Renal cortex interstitium (tissue), 11 donors: ENCODE results near the gene FOXN4. TPM values are rescaled to one million over a fixed set of nuclear protein-coding genes. Genes with fewer than 3 reads are reported as not detected.

Experiments used
- DNase-seq, 11 donors: peaks; one replicate each; pipeline ENCODE4 v3.0.0-alpha.2; 2013; ENCODE audit warnings: low read depth in 9 of 11, low spot score in 4 of 11; ENCODE audit errors: extremely low read depth in 1 of 11
- polyA plus RNA-seq, 3 donors: library from polyadenylated mRNA; unstranded; fragments of 120-200 nt; gene quantifications; one replicate each; pipeline ENCODE4 v1.2.1, GENCODE V29; 2013; ENCODE audit not compliant: insufficient read length in 3 of 3

FOXN4 gene
- polyA plus RNA-seq, 3 donors, result 1.7 to 2.2 (median 1.8) TPM

GRCh38 chr12:109240365-109240764 lies 68.7 kb downstream of the FOXN4 start:
- no peak for DNase-seq

DNA sequence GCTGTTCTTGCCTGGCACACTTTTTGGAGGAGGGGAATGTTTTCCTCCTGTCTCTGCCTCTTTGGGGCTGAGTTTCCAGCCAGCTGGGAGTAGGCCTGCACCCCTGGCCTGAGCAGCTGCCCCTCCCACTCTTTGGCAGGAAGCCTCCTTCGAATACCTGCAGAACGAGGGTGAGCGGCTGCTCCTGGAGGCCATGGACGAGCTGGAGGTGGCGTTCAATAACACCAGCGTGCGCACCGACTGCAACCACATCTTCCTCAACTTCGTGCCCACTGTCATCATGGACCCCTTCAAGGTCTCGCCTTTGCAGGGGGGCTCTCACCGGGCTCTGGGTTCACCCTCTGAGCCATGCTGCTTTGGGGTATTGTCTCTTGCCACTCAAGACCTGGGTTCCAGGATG lies 69.4 kb downstream of the FOXN4 start:
- DNase-seq, result no peak

- DNase-seq, result no peak
These were observed 69.9 kb downstream of the FOXN4 start for GRCh38 chr12:109239179-109239578.

DNA sequence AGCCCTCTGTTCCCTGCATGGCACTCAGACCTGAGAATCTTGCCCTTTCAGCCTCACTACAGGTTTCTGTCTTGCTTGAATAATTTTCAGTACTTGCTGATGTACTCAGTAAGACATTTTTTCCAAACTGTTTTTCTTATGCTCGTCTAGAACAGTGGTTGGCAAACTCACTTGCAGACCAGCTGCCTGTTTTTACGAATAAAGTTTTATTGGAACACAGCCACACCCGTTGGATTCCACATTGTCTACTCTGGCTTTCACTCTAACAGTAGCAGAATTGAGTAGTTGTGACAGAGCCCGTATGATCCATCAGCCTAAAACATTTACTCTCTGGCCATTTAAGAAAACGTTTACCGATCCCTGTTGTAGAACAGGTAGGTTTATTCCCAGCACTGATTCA lies 72.8 kb downstream of the FOXN4 start:
- no peak for DNase-seq

- no peak for DNase-seq
These were observed 75.1 kb downstream of the FOXN4 start for GRCh38 chr12:109234012-109234411.

DNA sequence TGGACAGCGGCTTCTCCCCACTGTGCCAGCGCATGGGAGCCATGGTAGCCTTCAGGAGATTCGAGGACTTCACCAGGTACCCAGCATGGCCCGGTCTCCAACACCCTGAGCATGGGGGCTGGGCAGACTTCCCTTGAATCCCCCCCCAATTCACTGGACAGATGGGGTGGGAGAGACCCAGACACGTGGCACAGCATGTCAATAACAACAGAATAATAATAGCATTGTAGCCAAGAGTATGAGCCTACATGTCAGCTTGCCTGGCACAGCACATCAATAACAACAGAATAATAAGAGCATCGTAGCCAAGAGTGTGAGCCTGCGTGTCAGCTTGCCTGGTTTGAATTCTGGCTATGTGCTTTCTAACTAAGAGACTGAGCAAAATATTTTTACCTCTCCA lies 76.4 kb downstream of the FOXN4 start:
- no peak for DNase-seq

DNA sequence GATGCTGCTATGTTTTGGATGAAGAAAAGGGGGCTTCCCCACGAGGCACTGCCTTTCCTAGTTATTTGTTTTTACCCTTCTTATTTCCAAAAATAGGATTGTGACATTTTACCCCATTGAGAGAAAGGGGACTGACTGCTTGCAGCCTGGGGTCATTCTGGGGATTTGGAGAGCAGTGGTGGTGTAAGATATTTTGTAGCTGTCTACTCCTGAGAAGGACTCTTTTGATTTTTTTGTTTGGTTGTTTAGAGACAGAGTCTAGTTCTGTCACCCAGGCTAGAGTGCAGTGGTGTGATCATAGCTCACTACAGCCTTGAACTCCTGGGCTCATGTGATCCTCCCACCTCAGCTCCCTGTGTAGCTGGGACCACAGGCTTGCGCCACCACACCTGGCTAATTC lies 78.9 kb downstream of the FOXN4 start:
- no peak for DNase-seq

DNA sequence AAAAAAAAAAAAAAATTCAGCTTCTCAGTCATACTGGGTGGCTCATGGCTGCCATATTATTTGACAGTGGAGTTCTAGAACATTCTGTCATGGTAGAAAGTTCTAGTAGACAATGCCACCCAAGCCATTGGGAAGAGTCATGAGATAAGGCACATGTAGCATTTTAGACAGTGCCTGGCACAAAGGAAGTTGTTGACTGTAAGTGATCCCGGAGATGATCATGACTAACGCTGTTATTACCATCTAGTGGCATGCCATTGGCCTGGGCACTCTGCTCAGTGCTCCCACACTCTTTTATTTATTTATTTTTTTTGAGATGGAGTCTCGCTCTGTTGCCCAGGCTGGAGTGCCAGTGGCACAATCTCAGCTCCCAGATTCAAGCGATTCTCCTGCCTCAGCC lies 80.4 kb downstream of the FOXN4 start:
- no peak for DNase-seq

Other genes starting within 250 kb of the FOXN4 start
- 10 to 100 TPM; 30.2 to 34.3 (median 32.1) TPM for gene ALKBH2, start 215.8 kb downstream of the FOXN4 start, polyA plus RNA-seq
- 10 to 100 TPM; 66.3 to 72.4 (median 70.6) TPM for gene UNG, start 211.7 kb downstream of the FOXN4 start, polyA plus RNA-seq
- 10 to 100 TPM; 14.9 to 33.9 (median 16.4) TPM for gene ACACB, start 192.7 kb downstream of the FOXN4 start, polyA plus RNA-seq
- 1 to 10 TPM; 1.3 to 2.5 (median 1.5) TPM for gene MYO1H, start 38.6 kb upstream of the FOXN4 start, polyA plus RNA-seq
- gene KCTD10, start 168.0 kb upstream of the FOXN4 start, polyA plus RNA-seq, result 10 to 100 TPM; 47.2 to 55.4 (median 55.3) TPM
- gene UBE3B, start 168.3 kb upstream of the FOXN4 start, polyA plus RNA-seq, result 10 to 100 TPM; 30.4 to 38.8 (median 31.2) TPM